Spinal cord (tissue), 10 donors: ENCODE measurements around the gene FLRT2. TPM values are rescaled to one million over a fixed set of nuclear protein-coding genes. Genes with fewer than 3 reads are reported as not detected.
A peak's percentile ranks its signal among the peaks of the same experiment; 100 is the strongest.

ENCODE experiments used
- DNase-seq, 6 donors: peaks; one replicate each; pipeline versions ENCODE4 v3.0.0 to v3.0.0-alpha.2; 2013 to 2015; ENCODE audit warnings: low spot score in 6 of 6, low read depth in 4 of 6
- H3K27ac ChIP-seq: one replicate; pipeline ENCODE4 v1.5.1; 2013; ENCODE audit warnings: low read depth, low read length, control low read depth
- H3K27me3 ChIP-seq: one replicate; pipeline ENCODE4 v1.6.1; 2013; ENCODE audit warnings: low read length; ENCODE audit not compliant: control insufficient read depth, insufficient read depth
- H3K36me3 ChIP-seq: one replicate; pipeline ENCODE4 v1.6.1; 2013; ENCODE audit warnings: low read length; ENCODE audit not compliant: control insufficient read depth, insufficient read depth
- H3K4me1 ChIP-seq: one replicate; pipeline ENCODE4 v1.6.1; 2013; ENCODE audit warnings: low read length; ENCODE audit not compliant: control insufficient read depth, insufficient read depth
- H3K4me3 ChIP-seq: one replicate; pipeline ENCODE4 v1.5.1; 2013; ENCODE audit warnings: low read depth, low read length, control low read depth
- H3K9me3 ChIP-seq: one replicate; pipeline ENCODE4 v1.6.1; 2013; ENCODE audit warnings: low read length; ENCODE audit not compliant: control insufficient read depth, insufficient read depth
- WGBS: methylation state at CpG from one replicate; pipeline ENCODE4 v1.1.5; 2013; ENCODE audit warnings: missing lambda C conversion rate; ENCODE audit not compliant: insufficient coverage; 5-methylcytosine and 5-hydroxymethylcytosine counted together
- long read RNA-seq, 4 donors: transcript quantifications; one replicate each; lab custom pipeline, GENCODE V29; 2026
- polyA plus RNA-seq, 2 donors: library from polyadenylated mRNA; unstranded; fragments of 120-200 nt; gene quantifications; one replicate each; pipeline ENCODE4 v1.2.1, GENCODE V29; 2013; ENCODE audit not compliant: insufficient read length in 2 of 2
- total RNA-seq, 2 donors: library from RNA; depleted of rRNA in 1 of 2; stranded (reverse); fragments of 120-200 nt in 1 of 2; fragments of >200 nt in 1 of 2; gene quantifications; one replicate each; pipeline versions ENCODE4 v1.2.3 to v1.2.4, GENCODE V29; 2013 to 2014
- donor health status: healthy.

The FLRT2 gene
- total RNA-seq (100 to 1,000 TPM in 1 of 2 donors, 10 to 100 TPM in 1; 60.2 to 215 TPM), polyA plus RNA-seq (10 to 100 TPM; 61.7 to 68.8 TPM)
- long read RNA-seq, donor 1, full-length matches to known transcripts, result 2 of 10 reads
- long read RNA-seq, donor 1, partial matches to known transcripts, result 0 of 10 reads
- long read RNA-seq, donor 1, other reads (novel, unspliced or antisense), result 8 of 10 reads
- long read RNA-seq, donor 2, partial matches to known transcripts, result 0 of 1 reads
- long read RNA-seq, donor 2, other reads (novel, unspliced or antisense), result 0 of 1 reads
- long read RNA-seq, donor 3, full-length matches to known transcripts, result 5 of 5 reads
- long read RNA-seq, donor 3, partial matches to known transcripts, result 0 of 5 reads
- long read RNA-seq, donor 3, other reads (novel, unspliced or antisense), result 0 of 5 reads
- long read RNA-seq, donor 4, full-length matches to known transcripts, result 3 of 3 reads
- long read RNA-seq, donor 4, partial matches to known transcripts, result 0 of 3 reads
- long read RNA-seq, donor 4, other reads (novel, unspliced or antisense), result 0 of 3 reads

- Histone ChIP-seq H3K4me1 (peaks cover 39% of the 10 kb centered on the region), H3K27me3 (peaks cover 44% of the 10 kb centered on the region), H3K27ac (peak within 1 kb of the TSS; percentile 89), H3K9me3 (no peaks in the 10 kb centered on the region), H3K4me3 (peak within 1 kb of the TSS; percentile 66), H3K36me3 (peaks cover 3% of the 10 kb centered on the region)
- peak in 5 of 6 donors; percentile 27 to 92 (median 68) for DNase-seq
- 0% methylated on average over 53 of the region's 57 CpGs for WGBS
Measured at GRCh38 chr14:85529803-85530574, at the start of gene FLRT2. TSS of gene FLRT2 (plus strand) at chr14:85530144. CDS start at chr14:85621515, 91,371 bp downstream.

GRCh38 chr14:85481471-85481870 lies 48.5 kb upstream of the FLRT2 start:
- WGBS, result no CpG with 5 or more reads among the region's 3 CpGs
- DNase-seq, result no peak
- H3K9me3 ChIP-seq, result no peaks in the 10 kb centered on the region
- no peak overlapping the region for H3K4me3 ChIP-seq
- H3K27me3 ChIP-seq, result no peaks in the 10 kb centered on the region
- H3K36me3 ChIP-seq, result no peaks in the 10 kb centered on the region
- no peak overlapping the region for H3K27ac ChIP-seq
- no peaks in the 10 kb centered on the region for H3K4me1 ChIP-seq

- Histone ChIP-seq H3K27me3 (no peaks in the 10 kb centered on the region), H3K4me3 (no peak overlapping the region), H3K27ac (no peak overlapping the region), H3K36me3 (no peaks in the 10 kb centered on the region), H3K4me1 (no peaks in the 10 kb centered on the region), H3K9me3 (no peaks in the 10 kb centered on the region)
- no peak for DNase-seq
- 93% methylated on average over 2 of the region's 4 CpGs for WGBS
Measured at GRCh38 chr14:85482552-85482951, 47.4 kb upstream of the FLRT2 start.

- no peak for DNase-seq
- Histone ChIP-seq H3K9me3 (no peaks in the 10 kb centered on the region), H3K36me3 (no peaks in the 10 kb centered on the region), H3K27ac (no peak overlapping the region), H3K27me3 (no peaks in the 10 kb centered on the region), H3K4me1 (no peaks in the 10 kb centered on the region), H3K4me3 (no peak overlapping the region)
- WGBS, result no CpG with 5 or more reads among the region's 2 CpGs
Measured at GRCh38 chr14:85483037-85483436, 46.9 kb upstream of the FLRT2 start.

- Histone ChIP-seq H3K36me3 (no peaks in the 10 kb centered on the region), H3K4me3 (no peak overlapping the region), H3K9me3 (no peaks in the 10 kb centered on the region), H3K4me1 (no peaks in the 10 kb centered on the region), H3K27ac (no peak overlapping the region), H3K27me3 (no peaks in the 10 kb centered on the region)
- DNase-seq, result no peak
Measured at GRCh38 chr14:85483652-85484051, 46.3 kb upstream of the FLRT2 start.

- 75% methylated on average over 2 of the region's 4 CpGs for WGBS
- Histone ChIP-seq H3K36me3 (no peaks in the 10 kb centered on the region), H3K4me1 (no peaks in the 10 kb centered on the region), H3K4me3 (no peak overlapping the region), H3K9me3 (no peaks in the 10 kb centered on the region), H3K27me3 (no peaks in the 10 kb centered on the region), H3K27ac (no peak overlapping the region)
- DNase-seq, result no peak
Measured at GRCh38 chr14:85487215-85487614, 42.7 kb upstream of the FLRT2 start.

- WGBS, result no CpG with 5 or more reads among the region's 1 CpG
- Histone ChIP-seq H3K27ac (no peak overlapping the region), H3K9me3 (no peaks in the 10 kb centered on the region), H3K36me3 (no peaks in the 10 kb centered on the region), H3K4me3 (no peak overlapping the region), H3K4me1 (no peaks in the 10 kb centered on the region), H3K27me3 (no peaks in the 10 kb centered on the region)
- no peak for DNase-seq
Measured at GRCh38 chr14:85501751-85502150, 28.2 kb upstream of the FLRT2 start.

- WGBS, result 97% methylated on average over 6 of the region's 6 CpGs
- H3K27me3 ChIP-seq, result no peaks in the 10 kb centered on the region
- no peaks in the 10 kb centered on the region for H3K36me3 ChIP-seq
- no peak for DNase-seq
- H3K4me3 ChIP-seq, result no peak overlapping the region
- H3K27ac ChIP-seq, result no peak overlapping the region
- no peaks in the 10 kb centered on the region for H3K4me1 ChIP-seq
- H3K9me3 ChIP-seq, result no peaks in the 10 kb centered on the region
Measured at GRCh38 chr14:85508863-85509262, 21.1 kb upstream of the FLRT2 start.

GRCh38 chr14:85512451-85512850 lies 17.5 kb upstream of the FLRT2 start:
- H3K36me3 ChIP-seq, result no peaks in the 10 kb centered on the region
- H3K4me1 ChIP-seq, result no peaks in the 10 kb centered on the region
- no CpG with 5 or more reads among the region's 2 CpGs for WGBS
- no peaks in the 10 kb centered on the region for H3K9me3 ChIP-seq
- no peak overlapping the region for H3K27ac ChIP-seq
- no peak for DNase-seq
- no peaks in the 10 kb centered on the region for H3K27me3 ChIP-seq
- no peak overlapping the region for H3K4me3 ChIP-seq
